B cell (primary cell): ENCODE data around the gene MBD6. TPM values are rescaled to one million over a fixed set of nuclear protein-coding genes. Genes with fewer than 3 reads are reported as not detected.
A peak's percentile ranks its signal among the peaks of the same experiment; 100 is the strongest.

Experiments
- ATAC-seq: fragments of 200-7000 bp; cut with Tn5 transposase; one replicate; pipeline ENCODE4 v1.10.0; 2021; ENCODE audit warnings: low read depth, mild to moderate bottlenecking, moderate number of reproducible peaks, moderate library complexity
- CTCF ChIA-PET: fragments of 350-600 bp; sonication (Branson Sonifier 250); formaldehyde crosslinking; loops from one replicate; lab custom pipeline; 2021; ENCODE audit warnings: antibody characterized with exemption, inconsistent platforms; lab: Charles Lee
- POLR2A ChIA-PET: fragments of 350-600 bp; sonication (Branson Sonifier 250); formaldehyde crosslinking; loops from one replicate; lab custom pipeline; 2021; ENCODE audit warnings: antibody characterized with exemption; lab: Charles Lee
- DNase-seq: peaks from one replicate; pipeline ENCODE4 v3.0.0; 2013
- H2AFZ ChIP-seq: 2 replicates; pipeline ENCODE4 v1.6.1; 2012; ENCODE audit warnings: mild to moderate bottlenecking, low read depth, low read length; ENCODE audit not compliant: insufficient read depth, poor library complexity, severe bottlenecking
- H3K27ac ChIP-seq, 2 donors: 1 replicate in 1 of 2; 2 replicates in 1 of 2; pipeline ENCODE4 v1.5.1; 2012 to 2013; ENCODE audit warnings: low read length in 2 of 2, mild to moderate bottlenecking in 2 of 2, moderate library complexity in 1 of 2
- H3K27me3 ChIP-seq, 4 experiments: fragments of 200-600 bp in 1 of 4; sonication (generic) in 1 of 4; replicated peaks in 1 of 4; 1 replicate in 2 of 4; 2 replicates in 2 of 4; pipeline versions ENCODE4 v1.6.1 to v1.7.0; 2013 to 2016; ENCODE audit warnings: low read length in 3 of 4, mild to moderate bottlenecking in 2 of 4, mixed read lengths in 1 of 4, moderate library complexity in 1 of 4; ENCODE audit not compliant: insufficient read depth in 4 of 4, control insufficient read depth in 3 of 4; ENCODE audit errors: control extremely low read depth in 1 of 4
- H3K36me3 ChIP-seq, 2 experiments: replicated peaks in 1 of 2; 1 replicate in 1 of 2; 2 replicates in 1 of 2; pipeline versions ENCODE4 v1.6.1 to v1.7.1; 2013; ENCODE audit warnings: low read length in 1 of 2; ENCODE audit not compliant: insufficient read depth in 2 of 2, control insufficient read depth in 1 of 2; ENCODE audit errors: control extremely low read depth in 1 of 2, extremely low read depth in 1 of 2
- H3K4me1 ChIP-seq, 2 donors: fragments of 200-600 bp in 1 of 2; sonication (generic) in 1 of 2; 1 replicate in 1 of 2; 2 replicates in 1 of 2; pipeline versions ENCODE4 v1.5.1 to v1.6.1; 2013 to 2017; ENCODE audit warnings: low read length in 2 of 2; ENCODE audit not compliant: control insufficient read depth in 2 of 2, insufficient read depth in 2 of 2
- H3K4me2 ChIP-seq: replicated peaks from 2 replicates; pipeline ENCODE3; 2012; ENCODE audit warnings: mild to moderate bottlenecking, low read depth, low read length; ENCODE audit not compliant: poor library complexity, severe bottlenecking
- H3K4me3 ChIP-seq, 5 experiments: fragments of 200-600 bp in 1 of 5; sonication (generic) in 1 of 5; 1 replicate in 3 of 5; 2 replicates in 2 of 5; pipeline versions ENCODE4 v1.5.1 to v1.7.0; 2011 to 2016; ENCODE audit warnings: low read length in 4 of 5, mild to moderate bottlenecking in 4 of 5, low read depth in 2 of 5, control low read depth in 1 of 5, moderate library complexity in 1 of 5; ENCODE audit not compliant: insufficient read depth in 1 of 5; ENCODE audit errors: control extremely low read depth in 1 of 5, extremely low read depth in 1 of 5
- H3K79me2 ChIP-seq: fragments of 200-600 bp; sonication (generic); one replicate; pipeline ENCODE4 v1.6.0; 2016; ENCODE audit warnings: low read length; ENCODE audit not compliant: control insufficient read depth, insufficient read depth
- H3K9ac ChIP-seq: fragments of 200-600 bp; sonication (generic); 2 replicates; pipeline ENCODE4 v1.6.1; 2017; ENCODE audit warnings: mild to moderate bottlenecking, low read length, moderate library complexity
- H3K9me3 ChIP-seq, 3 donors: one replicate each; pipeline versions ENCODE4 v1.6.1 to v1.7.1; 2013; ENCODE audit warnings: low read length in 2 of 3; ENCODE audit not compliant: control insufficient read depth in 2 of 3, insufficient read depth in 1 of 3; ENCODE audit errors: control extremely low read depth in 1 of 3
- H4K20me1 ChIP-seq: 2 replicates; pipeline ENCODE4 v1.6.0; 2012; ENCODE audit warnings: mild to moderate bottlenecking, low read length; ENCODE audit not compliant: insufficient read depth, control insufficient read depth, poor library complexity, severe bottlenecking
- H3K27ac Mint-ChIP-seq: one replicate; pipeline ENCODE4 v1.8.0; 2021; ENCODE audit warnings: mixed read lengths
- H3K27me3 Mint-ChIP-seq: one replicate; pipeline ENCODE4 v1.8.0; 2021; ENCODE audit warnings: mixed read lengths
- H3K4me1 Mint-ChIP-seq: one replicate; pipeline ENCODE4 v1.8.0; 2021; ENCODE audit warnings: mixed read lengths
- H3K4me3 Mint-ChIP-seq: one replicate; pipeline ENCODE4 v1.8.0; 2021; ENCODE audit warnings: mixed read lengths
- H3K9me3 Mint-ChIP-seq: one replicate; pipeline ENCODE4 v1.8.0; 2022; ENCODE audit warnings: mixed read lengths; ENCODE audit not compliant: insufficient read depth
- EZH2 ChIP-seq: IDR thresholded peaks from 2 replicates; pipeline ENCODE4 v1.6.1; 2012; ENCODE audit warnings: borderline replicate concordance, low read depth, mild to moderate bottlenecking, moderate library complexity, low read length; ENCODE audit not compliant: insufficient read depth, poor library complexity, severe bottlenecking
- WGBS: methylation state at CpG from one replicate; pipeline ENCODE4 v1.1.5; 2013; ENCODE audit warnings: missing lambda C conversion rate; ENCODE audit not compliant: insufficient coverage; 5-methylcytosine and 5-hydroxymethylcytosine counted together
- intact Hi-C: fragments of 100-400 bp; cut with micrococcal nuclease; formaldehyde crosslinking; loops from one replicate; pipeline ENCODE4 v1.10.0; 2022
- polyA plus RNA-seq: library from polyadenylated mRNA; depleted of rRNA; stranded (reverse); fragments of >200 nt; gene quantifications from 2 replicates; pipeline ENCODE4 v1.2.3, GENCODE V29; 2012
- total RNA-seq, 2 donors: library from RNA; stranded (reverse); fragments of 120-200 nt in 1 of 2; gene quantifications; 1 replicate in 1 of 2; 2 replicates in 1 of 2; pipeline versions ENCODE4 v1.2.3 to v1.2.4, GENCODE V29; 2013 to 2022
- TF ChIP-seq, protein P1 (sequence below): fragments of 200-600 bp; IDR thresholded peaks from one replicate; pipeline ENCODE4 v1.8.0; 2022; ENCODE audit warnings: antibody characterized with exemption, mild to moderate bottlenecking

Gene MBD6
- total and polyA plus RNA-seq, 2 donors (not counting 1 experiment from before 2014, with no cell fraction given), result 39.4 to 121 TPM

DNA sequence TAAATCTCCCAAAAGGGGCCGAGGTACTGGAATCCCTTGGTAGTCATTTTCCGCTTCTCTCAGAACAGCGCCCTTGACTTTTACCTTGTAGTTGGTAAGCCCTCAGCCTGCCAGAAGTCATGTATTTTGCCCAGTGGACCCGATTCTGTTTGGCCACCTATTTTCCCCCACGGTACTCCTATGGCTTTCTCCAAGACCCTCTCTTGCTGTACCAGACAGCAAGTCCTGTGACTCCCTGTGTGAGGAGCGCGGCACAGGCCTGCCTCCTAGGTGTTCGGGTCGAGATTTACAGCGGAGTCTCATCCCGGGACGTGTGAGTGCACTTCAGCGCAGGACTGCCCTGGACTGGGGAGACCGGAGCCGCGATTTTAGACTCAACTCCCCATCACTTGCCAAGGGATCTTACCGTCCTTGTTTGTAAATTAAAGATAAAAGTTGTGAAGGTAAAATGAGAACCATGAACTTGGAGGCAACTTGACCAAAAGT, 1.1 kb upstream of the MBD6 start:
- H3K27ac ChIP-seq, result peak overlapping the region; percentile 98 to 100
- POLR2A ChIA-PET, result interaction anchor here (2.1 kb wide), 1 partner anchor 44 kb away, joined by 11 read pairs; no protein-coding TSS in a partner anchor
- intact Hi-C loops, result loop anchor here (1.0 to 10.0 kb wide), 13 partner anchors 26 to 1403 kb away; partner anchors contain the start of genes ARHGAP9, BAZ2A, CDK4 and CNPY2
- peak overlapping the region; percentile 58 to 97 (median 77) for H3K4me3 ChIP-seq
- H3K27me3 Mint-ChIP-seq, result no peaks in the 10 kb centered on the region
- peak overlapping the region; percentile 98 for H3K4me3 Mint-ChIP-seq
- no peaks in the 10 kb centered on the region for H3K9me3 ChIP-seq
- DNase-seq, result no peak
- peak overlapping the region; percentile 98 for H3K4me2 ChIP-seq
- H3K9me3 Mint-ChIP-seq, result no peaks in the 10 kb centered on the region
- ATAC-seq, result no peak
- H3K79me2 ChIP-seq, result peaks cover 34% of the 10 kb centered on the region
- peak overlapping the region; percentile 100 for H3K27ac Mint-ChIP-seq
- peak overlapping the region; percentile 10 for H2AFZ ChIP-seq
- peaks cover 31% of the 10 kb centered on the region for H4K20me1 ChIP-seq
- WGBS, result 81% methylated on average over 8 of the region's 17 CpGs
- CTCF ChIA-PET, result no interaction called here
- H3K9ac ChIP-seq, result peak overlapping the region; percentile 87
- TF ChIP-seq, protein P1, sequence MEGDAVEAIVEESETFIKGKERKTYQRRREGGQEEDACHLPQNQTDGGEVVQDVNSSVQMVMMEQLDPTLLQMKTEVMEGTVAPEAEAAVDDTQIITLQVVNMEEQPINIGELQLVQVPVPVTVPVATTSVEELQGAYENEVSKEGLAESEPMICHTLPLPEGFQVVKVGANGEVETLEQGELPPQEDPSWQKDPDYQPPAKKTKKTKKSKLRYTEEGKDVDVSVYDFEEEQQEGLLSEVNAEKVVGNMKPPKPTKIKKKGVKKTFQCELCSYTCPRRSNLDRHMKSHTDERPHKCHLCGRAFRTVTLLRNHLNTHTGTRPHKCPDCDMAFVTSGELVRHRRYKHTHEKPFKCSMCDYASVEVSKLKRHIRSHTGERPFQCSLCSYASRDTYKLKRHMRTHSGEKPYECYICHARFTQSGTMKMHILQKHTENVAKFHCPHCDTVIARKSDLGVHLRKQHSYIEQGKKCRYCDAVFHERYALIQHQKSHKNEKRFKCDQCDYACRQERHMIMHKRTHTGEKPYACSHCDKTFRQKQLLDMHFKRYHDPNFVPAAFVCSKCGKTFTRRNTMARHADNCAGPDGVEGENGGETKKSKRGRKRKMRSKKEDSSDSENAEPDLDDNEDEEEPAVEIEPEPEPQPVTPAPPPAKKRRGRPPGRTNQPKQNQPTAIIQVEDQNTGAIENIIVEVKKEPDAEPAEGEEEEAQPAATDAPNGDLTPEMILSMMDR, result no peak
- TF ChIP-seq EZH2, result no peak
- no peaks in the 10 kb centered on the region for H3K27me3 ChIP-seq
- H3K36me3 ChIP-seq, result peaks cover 4 to 26% of the 10 kb centered on the region in 2 experiments
- H3K4me1 Mint-ChIP-seq, result peaks cover 60% of the 10 kb centered on the region
- H3K4me1 ChIP-seq, result peaks cover 42 to 53% of the 10 kb centered on the region in 2 donors
